ENCODE data around the gene FBXL12. TPM values are rescaled to one million over a fixed set of nuclear protein-coding genes. Genes with fewer than 3 reads are reported as not detected.

Gene FBXL12
- total and polyA plus RNA-seq, 2 donors (not counting 1 experiment from before 2014, with no cell fraction given) = 41.5 to 79.4 TPM

GRCh38 chr19:9838324-9838723 is 19.4 kb upstream of the FBXL12 start:
- ATAC-seq (ENCODE audit: low read depth) (no peak), DNase-seq (no peak)
- Histone ChIP-seq H3K36me3 (replicated peaks in 1 of 2; ENCODE audit: control extremely low read depth in 1 of 2, control insufficient read depth in 1 of 2, extremely low read depth in 1 of 2, insufficient read depth in 2 of 2, low read length in 1 of 2) (peaks cover under 1 to 48% of the 10 kb centered on the region in 2 experiments), H4K20me1 (ENCODE audit: control insufficient read depth, insufficient read depth, low read length, poor library complexity, severe bottlenecking) (peaks cover 41% of the 10 kb centered on the region), H3K4me2 (replicated peaks; ENCODE audit: low read depth, low read length, poor library complexity, severe bottlenecking) (no peak overlapping the region), H2AFZ (ENCODE audit: insufficient read depth, low read depth, low read length, poor library complexity, severe bottlenecking) (no peak overlapping the region), H3K27me3 (replicated peaks in 1 of 4; ENCODE audit: control extremely low read depth in 1 of 4, control insufficient read depth in 3 of 4, insufficient read depth in 4 of 4, low read length in 3 of 4) (no peaks in the 10 kb centered on the region), H3K79me2 (ENCODE audit: control insufficient read depth, insufficient read depth, low read length) (peaks cover 91% of the 10 kb centered on the region), H3K27ac (ENCODE audit: low read length in 2 of 2) (no peak overlapping the region), H3K9me3 (ENCODE audit: control extremely low read depth in 1 of 3, control insufficient read depth in 2 of 3, insufficient read depth in 1 of 3, low read length in 2 of 3) (peaks cover 0 to 8% (median 0%) of the 10 kb centered on the region in 3 donors), H3K4me1 (ENCODE audit: control insufficient read depth in 2 of 2, insufficient read depth in 2 of 2, low read length in 2 of 2) (peaks cover 7 to 15% of the 10 kb centered on the region in 2 donors), H3K4me3 (ENCODE audit: control extremely low read depth in 1 of 5, extremely low read depth in 1 of 5, insufficient read depth in 1 of 5, low read depth in 2 of 5, low read length in 4 of 5) (no peak overlapping the region), H3K9ac (ENCODE audit: low read length) (no peak overlapping the region)
- Mint-ChIP-seq H3K27me3 (no peaks in the 10 kb centered on the region), H3K4me3 (no peak overlapping the region), H3K9me3 (ENCODE audit: insufficient read depth) (no peaks in the 10 kb centered on the region), H3K27ac (no peak overlapping the region), H3K4me1 (peaks cover 14% of the 10 kb centered on the region)
- WGBS (ENCODE audit: insufficient coverage) = 95% methylated on average over 13 of the region's 15 CpGs
- no peak for TF ChIP-seq EZH2 (IDR thresholded peaks at IDR 0.05; ENCODE audit: borderline replicate concordance, insufficient read depth, low read depth, low read length, poor library complexity, severe bottlenecking)
- TF ChIP-seq CTCF (IDR thresholded peaks at IDR 0.05) = no peak
- CTCF ChIA-PET = interaction anchor here (0.6 to 1.4 kb wide), 2 partner anchors 10 to 53 kb away, joined by 3 read pairs; no protein-coding TSS in a partner anchor
- intact Hi-C loops (cut with micrococcal nuclease) = no loop called here
- POLR2A ChIA-PET = no interaction called here

- intact Hi-C loops (cut with micrococcal nuclease) = no loop called here
- H3K27me3 ChIP-seq (replicated peaks in 1 of 4; ENCODE audit: control extremely low read depth in 1 of 4, control insufficient read depth in 3 of 4, insufficient read depth in 4 of 4, low read length in 3 of 4) = no peaks in the 10 kb centered on the region
- peaks cover 70% of the 10 kb centered on the region for H3K79me2 ChIP-seq (ENCODE audit: control insufficient read depth, insufficient read depth, low read length)
- 13% methylated on average over 5 of the region's 5 CpGs for WGBS (ENCODE audit: insufficient coverage)
- H3K4me2 ChIP-seq (replicated peaks; ENCODE audit: low read depth, low read length, poor library complexity, severe bottlenecking) = peak overlapping the region; percentile 81
- peaks cover 3 to 28% of the 10 kb centered on the region in 2 experiments for H3K36me3 ChIP-seq (replicated peaks in 1 of 2; ENCODE audit: control extremely low read depth in 1 of 2, control insufficient read depth in 1 of 2, extremely low read depth in 1 of 2, insufficient read depth in 2 of 2, low read length in 1 of 2)
- POLR2A ChIA-PET = no interaction called here
- ATAC-seq (ENCODE audit: low read depth) (no peak), DNase-seq (no peak)
- H3K4me3 ChIP-seq (ENCODE audit: control extremely low read depth in 1 of 5, extremely low read depth in 1 of 5, insufficient read depth in 1 of 5, low read depth in 2 of 5, low read length in 4 of 5) = peak overlapping the region in 4 of 5 experiments; percentile 58 to 71 (median 67)
- H4K20me1 ChIP-seq (ENCODE audit: control insufficient read depth, insufficient read depth, low read length, poor library complexity, severe bottlenecking) = peaks cover 20% of the 10 kb centered on the region
- no peak overlapping the region for H3K27ac ChIP-seq (ENCODE audit: low read length in 2 of 2)
- Mint-ChIP-seq H3K4me3 (peak overlapping the region; percentile 84), H3K4me1 (peaks cover 14% of the 10 kb centered on the region), H3K9me3 (ENCODE audit: insufficient read depth) (no peaks in the 10 kb centered on the region), H3K27me3 (no peaks in the 10 kb centered on the region), H3K27ac (peak overlapping the region; percentile 42)
- TF ChIP-seq EZH2 (IDR thresholded peaks at IDR 0.05; ENCODE audit: borderline replicate concordance, insufficient read depth, low read depth, low read length, poor library complexity, severe bottlenecking) (no peak), CTCF (IDR thresholded peaks at IDR 0.05) (no peak)
- H3K4me1 ChIP-seq (ENCODE audit: control insufficient read depth in 2 of 2, insufficient read depth in 2 of 2, low read length in 2 of 2) = peaks cover 7 to 15% of the 10 kb centered on the region in 2 donors
- peak overlapping the region; percentile 90 for H2AFZ ChIP-seq (ENCODE audit: insufficient read depth, low read depth, low read length, poor library complexity, severe bottlenecking)
- H3K9ac ChIP-seq (ENCODE audit: low read length) = peak overlapping the region; percentile 74
- no peaks in the 10 kb centered on the region for H3K9me3 ChIP-seq (ENCODE audit: control extremely low read depth in 1 of 3, control insufficient read depth in 2 of 3, insufficient read depth in 1 of 3, low read length in 2 of 3)
- CTCF ChIA-PET = no interaction called here
Measured at GRCh38 chr19:9836021-9836420, 17.1 kb upstream of the FBXL12 start.
